Loucy (cell line): ENCODE results near the gene NTN5.

Source experiments
- CTCF ChIP-seq: fragments of 200-600 bp; sonication (generic); conservative IDR thresholded peaks from 2 replicates; pipeline ENCODE4 v1.5.1; 2014; ENCODE audit warnings: mild to moderate bottlenecking, antibody characterized with exemption, low read length
- EZH2phosphoT487 ChIP-seq: fragments of 200-600 bp; IDR thresholded peaks from 2 replicates; pipeline ENCODE4 v1.6.1; 2018; ENCODE audit warnings: antibody characterized with exemption, mild to moderate bottlenecking, moderate library complexity, borderline replicate concordance

- TF ChIP-seq CTCF (no peak), EZH2phosphoT487 (no peak)
Observed at GRCh38 chr19:48678201-48678600, 5.4 kb upstream of the NTN5 start.
